Parathyroid adenoma (tissue), 2 donors: ENCODE data around the gene KCNK4.

Experiments
- H2AFZ ChIP-seq: fragments of 300-600 bp; sonication (generic); one replicate; pipeline ENCODE4 v1.7.0; 2017; ENCODE audit warnings: antibody characterized with exemption, mild to moderate bottlenecking
- H3K27ac ChIP-seq: fragments of 300-600 bp; sonication (generic); one replicate; pipeline ENCODE4 v1.7.0; 2017
- H3K27me3 ChIP-seq: fragments of 300-600 bp; sonication (generic); one replicate; pipeline ENCODE4 v1.7.0; 2017; ENCODE audit warnings: low read length; ENCODE audit not compliant: control insufficient read depth, insufficient read depth
- H3K36me3 ChIP-seq: fragments of 300-600 bp; sonication (generic); one replicate; pipeline ENCODE4 v1.7.0; 2017; ENCODE audit warnings: low read length; ENCODE audit not compliant: control insufficient read depth, insufficient read depth
- H3K4me1 ChIP-seq: fragments of 300-600 bp; sonication (generic); one replicate; pipeline ENCODE4 v1.7.0; 2017; ENCODE audit warnings: control low read depth
- H3K4me2 ChIP-seq: fragments of 300-600 bp; sonication (generic); one replicate; pipeline ENCODE4 v1.7.0; 2017; ENCODE audit warnings: low read length
- H3K4me3 ChIP-seq: fragments of 300-600 bp; sonication (generic); one replicate; pipeline ENCODE4 v1.7.0; 2017; ENCODE audit warnings: low read depth, low read length
- H3K79me2 ChIP-seq: fragments of 300-600 bp; sonication (generic); one replicate; pipeline ENCODE4 v1.7.0; 2017; ENCODE audit warnings: control low read depth
- H3K9ac ChIP-seq: fragments of 300-600 bp; sonication (generic); one replicate; pipeline ENCODE4 v1.7.0; 2017; ENCODE audit warnings: mild to moderate bottlenecking
- H3K9me3 ChIP-seq: fragments of 300-600 bp; sonication (generic); one replicate; pipeline ENCODE4 v1.7.0; 2017; ENCODE audit warnings: low read length; ENCODE audit not compliant: control insufficient read depth
- CTCF ChIP-seq: fragments of 300-600 bp; sonication (generic); IDR thresholded peaks from one replicate; pipeline ENCODE4 v1.7.0; 2017; ENCODE audit warnings: antibody characterized with exemption, mild to moderate bottlenecking
- donor health status: primary hyperparathyroidism.

Gene KCNK4

DNA sequence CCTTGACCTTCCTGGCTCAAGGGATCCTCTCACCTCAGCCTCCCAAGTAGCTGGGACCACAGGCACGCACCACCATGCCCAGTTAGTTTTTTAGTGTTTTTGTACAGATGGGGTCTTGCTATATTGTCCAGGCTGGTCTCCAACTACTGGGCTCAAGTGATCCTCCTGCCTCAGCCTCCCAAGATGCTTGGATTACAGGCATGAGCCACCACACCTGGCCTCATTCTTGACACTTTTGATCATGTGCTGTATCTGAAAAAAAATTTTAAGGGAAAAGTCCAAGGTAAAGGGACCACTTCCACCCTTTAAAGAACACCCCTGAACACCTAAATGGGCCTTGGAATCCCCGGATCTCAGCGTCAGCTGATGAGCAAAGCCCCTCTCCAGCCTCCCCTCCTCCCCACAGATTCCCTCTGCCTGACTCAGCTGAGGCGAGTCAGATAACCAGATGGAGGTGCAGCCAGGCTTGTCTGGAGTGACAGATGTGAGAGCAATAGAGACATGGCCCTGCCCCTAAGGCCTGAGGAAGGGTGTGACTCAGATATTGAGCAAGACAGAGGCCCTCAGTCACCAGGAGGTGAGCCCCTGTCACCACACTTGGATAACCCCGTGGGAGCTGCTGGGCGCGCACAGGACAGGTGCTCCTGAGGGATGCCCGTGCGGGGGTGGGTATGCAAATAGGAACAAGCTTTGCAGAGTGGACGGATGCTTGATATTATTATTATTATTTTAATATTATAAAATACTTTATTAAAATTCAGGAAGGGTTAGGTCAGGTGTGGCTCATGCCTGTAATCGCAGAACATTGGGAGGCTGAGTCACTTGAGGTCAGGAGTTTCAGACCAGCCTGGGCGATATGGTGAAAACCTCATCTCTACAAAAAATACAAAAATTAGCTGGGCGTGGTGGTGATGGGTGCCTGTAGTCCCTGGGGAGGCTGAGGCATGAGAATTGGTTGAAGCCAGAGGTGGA lies 43.9 kb downstream of the KCNK4 start:
- no peaks in the 10 kb centered on the region for H3K4me1 ChIP-seq
- no peak for TF ChIP-seq CTCF
- no peaks in the 10 kb centered on the region for H3K27me3 ChIP-seq
- no peaks in the 10 kb centered on the region for H3K9me3 ChIP-seq
- H3K27ac ChIP-seq, result peak overlapping the region; percentile 32
- H3K4me2 ChIP-seq, result no peak overlapping the region
- no peak overlapping the region for H3K9ac ChIP-seq
- no peaks in the 10 kb centered on the region for H3K79me2 ChIP-seq
- no peak overlapping the region for H3K4me3 ChIP-seq
- H2AFZ ChIP-seq, result peak overlapping the region; percentile 33
- no peaks in the 10 kb centered on the region for H3K36me3 ChIP-seq

DNA sequence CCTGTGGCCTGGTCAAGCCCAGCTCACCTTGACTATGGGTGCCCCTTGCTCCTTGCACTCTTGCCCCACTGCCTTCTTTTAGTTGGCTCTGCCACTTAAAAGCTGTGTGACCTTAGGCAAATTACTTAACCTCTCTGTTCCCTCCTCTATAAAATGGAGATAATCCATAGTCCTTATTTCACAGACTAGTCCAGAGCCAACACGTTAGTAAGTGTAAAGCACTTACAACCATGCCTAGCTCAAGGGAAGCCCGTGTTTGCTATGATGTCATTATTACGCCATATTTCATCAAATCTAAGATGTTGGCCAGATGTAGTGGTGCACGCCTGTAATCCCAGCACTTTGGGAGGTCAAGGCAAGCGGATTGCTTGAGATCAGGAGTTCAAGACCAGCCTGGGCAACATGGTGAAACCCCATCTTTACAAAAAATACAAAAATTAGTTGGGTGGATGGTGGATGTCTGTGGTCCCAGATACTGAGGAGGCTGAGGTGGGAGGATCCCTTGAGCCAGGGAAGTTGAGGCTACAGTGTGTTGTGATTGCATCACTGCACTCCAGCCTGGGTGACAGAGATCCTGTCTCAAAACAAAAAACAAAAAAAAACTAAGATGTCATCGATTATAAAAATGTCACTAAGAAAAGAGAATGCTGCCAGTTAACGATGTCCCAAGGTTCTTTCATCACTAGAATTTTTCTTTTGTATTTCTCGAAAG lies 46.6 kb downstream of the KCNK4 start:
- Histone ChIP-seq H3K4me2 (no peak overlapping the region), H3K9me3 (no peaks in the 10 kb centered on the region), H2AFZ (no peak overlapping the region), H3K27ac (no peak overlapping the region), H3K79me2 (no peaks in the 10 kb centered on the region), H3K4me3 (no peak overlapping the region), H3K4me1 (no peaks in the 10 kb centered on the region), H3K36me3 (no peaks in the 10 kb centered on the region), H3K27me3 (no peaks in the 10 kb centered on the region), H3K9ac (no peak overlapping the region)
- no peak for TF ChIP-seq CTCF

- Histone ChIP-seq H3K4me3 (no peak overlapping the region), H3K79me2 (no peaks in the 10 kb centered on the region), H3K27ac (no peak overlapping the region), H3K36me3 (no peaks in the 10 kb centered on the region), H3K4me2 (no peak overlapping the region), H2AFZ (no peak overlapping the region), H3K4me1 (no peaks in the 10 kb centered on the region), H3K27me3 (no peaks in the 10 kb centered on the region), H3K9me3 (no peaks in the 10 kb centered on the region), H3K9ac (no peak overlapping the region)
- TF ChIP-seq CTCF, result no peak
These were observed 47.6 kb downstream of the KCNK4 start for GRCh38 chr11:64338716-64339115.

- H3K9ac ChIP-seq, result no peak overlapping the region
- H3K36me3 ChIP-seq, result no peaks in the 10 kb centered on the region
- no peaks in the 10 kb centered on the region for H3K4me1 ChIP-seq
- no peak overlapping the region for H2AFZ ChIP-seq
- no peaks in the 10 kb centered on the region for H3K79me2 ChIP-seq
- H3K9me3 ChIP-seq, result no peaks in the 10 kb centered on the region
- no peak overlapping the region for H3K4me3 ChIP-seq
- H3K27ac ChIP-seq, result no peak overlapping the region
- no peaks in the 10 kb centered on the region for H3K27me3 ChIP-seq
- H3K4me2 ChIP-seq, result no peak overlapping the region
- no peak for TF ChIP-seq CTCF
These were observed 48.2 kb downstream of the KCNK4 start for GRCh38 chr11:64339286-64339685.
